ENCODE measurements around the gene TFDP2.
"Not testable (repeated sequence)": the region's sequence is repeated elsewhere in the genome, so short reads cannot be mapped to it uniquely, and the experiment has no call there.

The TFDP2 gene

DNA sequence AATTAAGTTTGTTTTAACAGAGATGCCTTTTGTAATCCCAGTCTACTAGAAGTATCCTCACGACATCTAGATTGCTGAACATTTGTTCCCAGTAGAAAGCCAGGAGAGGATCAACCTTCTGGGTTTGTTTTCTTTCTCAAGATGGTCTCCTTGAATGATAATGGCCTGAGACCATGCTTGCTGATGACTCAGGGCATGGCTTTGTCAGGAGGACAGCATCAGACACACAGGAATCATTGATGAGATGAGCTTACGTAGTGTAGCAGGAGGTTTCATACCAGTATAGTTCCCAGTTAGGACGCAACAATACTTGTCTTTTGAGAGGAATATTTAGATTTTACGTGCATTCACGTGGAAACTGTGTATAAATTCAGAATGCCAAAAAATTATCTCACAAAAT is 234.3 kb downstream of the TFDP2 start:
- Histone ChIP-seq H3K36me3 (ENCODE audit: control insufficient read depth, insufficient read depth, low read length) (no peaks in the 10 kb centered on the region), H3K79me2 (no peaks in the 10 kb centered on the region), H3K9me3 (ENCODE audit: control insufficient read depth, low read length) (no peaks in the 10 kb centered on the region), H2AFZ (no peak overlapping the region), H3K27ac (no peak overlapping the region), H3K4me2 (ENCODE audit: low read length) (no peak overlapping the region), H3K4me1 (no peaks in the 10 kb centered on the region), H3K4me3 (ENCODE audit: low read depth, low read length) (no peak overlapping the region), H3K9ac (no peak overlapping the region), H3K27me3 (ENCODE audit: control insufficient read depth, insufficient read depth, low read length) (no peaks in the 10 kb centered on the region)
- TF ChIP-seq, protein P1, sequence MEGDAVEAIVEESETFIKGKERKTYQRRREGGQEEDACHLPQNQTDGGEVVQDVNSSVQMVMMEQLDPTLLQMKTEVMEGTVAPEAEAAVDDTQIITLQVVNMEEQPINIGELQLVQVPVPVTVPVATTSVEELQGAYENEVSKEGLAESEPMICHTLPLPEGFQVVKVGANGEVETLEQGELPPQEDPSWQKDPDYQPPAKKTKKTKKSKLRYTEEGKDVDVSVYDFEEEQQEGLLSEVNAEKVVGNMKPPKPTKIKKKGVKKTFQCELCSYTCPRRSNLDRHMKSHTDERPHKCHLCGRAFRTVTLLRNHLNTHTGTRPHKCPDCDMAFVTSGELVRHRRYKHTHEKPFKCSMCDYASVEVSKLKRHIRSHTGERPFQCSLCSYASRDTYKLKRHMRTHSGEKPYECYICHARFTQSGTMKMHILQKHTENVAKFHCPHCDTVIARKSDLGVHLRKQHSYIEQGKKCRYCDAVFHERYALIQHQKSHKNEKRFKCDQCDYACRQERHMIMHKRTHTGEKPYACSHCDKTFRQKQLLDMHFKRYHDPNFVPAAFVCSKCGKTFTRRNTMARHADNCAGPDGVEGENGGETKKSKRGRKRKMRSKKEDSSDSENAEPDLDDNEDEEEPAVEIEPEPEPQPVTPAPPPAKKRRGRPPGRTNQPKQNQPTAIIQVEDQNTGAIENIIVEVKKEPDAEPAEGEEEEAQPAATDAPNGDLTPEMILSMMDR (IDR thresholded peaks at IDR 0.05) = no peak

DNA sequence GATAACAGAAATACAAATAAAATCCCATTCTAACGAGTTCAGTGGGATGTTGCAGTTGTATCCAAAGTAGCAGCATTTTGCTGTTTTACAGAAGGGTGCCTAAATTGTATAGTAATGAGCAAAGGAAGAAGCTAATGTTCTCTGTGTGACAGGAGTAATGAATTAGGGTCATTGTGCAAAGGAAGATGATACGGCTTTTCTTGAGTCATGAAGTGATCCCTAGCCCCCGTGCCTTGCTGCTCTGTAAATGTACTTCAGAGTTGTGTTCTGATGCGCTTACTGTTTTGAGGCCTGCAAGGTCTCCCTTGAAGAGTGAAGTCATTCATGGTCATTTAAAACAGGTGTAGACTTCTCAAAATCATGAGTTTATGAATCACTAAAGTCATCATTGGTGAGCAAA is 235.0 kb downstream of the TFDP2 start:
- Histone ChIP-seq H3K4me3 (ENCODE audit: low read depth, low read length) (no peak overlapping the region), H3K9me3 (ENCODE audit: control insufficient read depth, low read length) (no peaks in the 10 kb centered on the region), H3K27ac (no peak overlapping the region), H3K27me3 (ENCODE audit: control insufficient read depth, insufficient read depth, low read length) (no peaks in the 10 kb centered on the region), H3K4me2 (ENCODE audit: low read length) (no peak overlapping the region), H3K79me2 (no peaks in the 10 kb centered on the region), H3K4me1 (no peaks in the 10 kb centered on the region), H3K36me3 (ENCODE audit: control insufficient read depth, insufficient read depth, low read length) (no peaks in the 10 kb centered on the region), H3K9ac (no peak overlapping the region), H2AFZ (no peak overlapping the region)
- TF ChIP-seq, protein P1 (IDR thresholded peaks at IDR 0.05) = no peak

DNA sequence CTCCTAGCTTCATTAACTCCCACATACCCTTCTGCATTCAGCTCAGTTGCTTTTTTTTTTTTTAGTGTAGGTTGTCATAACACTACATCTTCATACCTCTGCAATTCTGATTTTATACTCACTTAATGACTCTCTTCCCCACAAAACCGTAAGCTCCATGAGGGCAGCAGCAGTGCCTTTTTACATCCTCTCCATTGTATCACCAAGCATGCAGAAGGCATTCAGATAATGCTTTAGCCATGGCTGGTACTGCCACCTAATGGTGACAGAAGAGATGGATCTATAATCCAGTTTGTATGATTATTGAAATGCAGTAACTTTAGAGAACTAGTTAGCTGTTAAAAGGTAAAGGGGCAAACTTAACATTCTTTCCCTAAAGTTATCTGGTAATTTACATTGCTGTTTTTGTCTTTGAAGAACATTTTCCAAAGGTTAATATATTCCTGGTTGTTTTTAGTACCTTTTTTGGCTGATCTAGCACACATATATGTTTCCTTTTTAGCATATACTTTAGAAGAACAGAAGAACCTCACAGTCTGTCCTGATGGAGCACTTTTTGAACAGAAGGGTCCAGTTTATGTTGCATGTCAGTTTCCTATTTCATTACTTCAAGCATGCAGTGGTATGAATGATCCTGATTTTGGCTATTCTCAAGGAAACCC is 236.1 kb downstream of the TFDP2 start:
- TF ChIP-seq, protein P1 (IDR thresholded peaks at IDR 0.05) = peak; percentile 66
- Histone ChIP-seq H3K9me3 (ENCODE audit: control insufficient read depth, low read length) (no peaks in the 10 kb centered on the region), H3K79me2 (no peaks in the 10 kb centered on the region), H3K27me3 (ENCODE audit: control insufficient read depth, insufficient read depth, low read length) (no peaks in the 10 kb centered on the region), H3K36me3 (ENCODE audit: control insufficient read depth, insufficient read depth, low read length) (no peaks in the 10 kb centered on the region), H3K9ac (no peak overlapping the region), H2AFZ (no peak overlapping the region), H3K4me3 (ENCODE audit: low read depth, low read length) (no peak overlapping the region), H3K27ac (no peak overlapping the region), H3K4me1 (no peaks in the 10 kb centered on the region), H3K4me2 (ENCODE audit: low read length) (no peak overlapping the region)

DNA sequence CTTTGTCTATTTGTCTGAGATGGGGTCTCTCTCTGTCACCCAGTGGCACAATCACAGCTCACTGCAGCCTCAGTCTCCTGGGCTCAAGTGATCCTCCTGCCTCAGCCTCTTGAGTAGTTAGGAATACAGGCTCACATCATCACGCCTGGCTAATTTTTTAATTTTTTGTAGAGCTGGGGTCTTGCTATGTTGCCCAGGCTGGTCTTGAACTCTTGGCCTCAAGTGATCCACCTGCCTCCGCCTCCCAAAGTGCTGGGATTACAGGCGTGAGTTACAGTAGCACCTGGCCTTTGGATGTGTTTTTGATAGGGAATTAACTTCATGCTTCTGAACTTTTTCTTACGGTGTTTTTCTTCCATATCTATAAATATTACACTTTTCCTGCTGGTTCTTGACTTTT is 239.4 kb downstream of the TFDP2 start:
- H3K27me3 ChIP-seq (ENCODE audit: control insufficient read depth, insufficient read depth, low read length); H3K36me3 ChIP-seq (ENCODE audit: control insufficient read depth, insufficient read depth, low read length); H3K4me2 ChIP-seq (ENCODE audit: low read length); H3K9me3 ChIP-seq (ENCODE audit: control insufficient read depth, low read length); H3K79me2 ChIP-seq; H3K9ac ChIP-seq; H2AFZ ChIP-seq; H3K4me3 ChIP-seq (ENCODE audit: low read depth, low read length); H3K4me1 ChIP-seq; H3K27ac ChIP-seq: not testable (repeated sequence)

DNA sequence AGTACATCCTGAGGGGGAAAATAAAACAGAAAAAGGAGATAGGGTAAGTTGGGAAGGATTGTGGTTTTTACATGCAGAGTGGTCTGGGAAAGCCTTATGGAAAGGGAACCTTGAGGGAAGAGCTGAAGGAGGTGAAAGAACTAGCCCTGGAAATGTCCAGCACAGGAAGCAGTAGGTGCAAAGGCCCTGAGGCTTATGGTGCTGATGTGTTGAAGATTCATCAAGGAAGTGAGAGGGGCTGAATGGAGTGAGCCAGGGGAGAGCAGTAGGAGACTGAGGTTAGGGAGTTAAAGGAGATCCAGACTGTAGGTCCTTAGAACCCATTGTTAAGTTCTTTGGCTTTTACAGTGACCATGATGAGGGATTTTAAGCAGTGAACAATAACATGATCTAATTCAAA is 239.9 kb downstream of the TFDP2 start:
- Histone ChIP-seq H3K4me1 (no peaks in the 10 kb centered on the region), H3K4me3 (ENCODE audit: low read depth, low read length) (no peak overlapping the region), H2AFZ (no peak overlapping the region), H3K27me3 (ENCODE audit: control insufficient read depth, insufficient read depth, low read length) (no peaks in the 10 kb centered on the region), H3K9ac (no peak overlapping the region), H3K4me2 (ENCODE audit: low read length) (no peak overlapping the region), H3K9me3 (ENCODE audit: control insufficient read depth, low read length) (no peaks in the 10 kb centered on the region), H3K79me2 (no peaks in the 10 kb centered on the region), H3K27ac (no peak overlapping the region), H3K36me3 (ENCODE audit: control insufficient read depth, insufficient read depth, low read length) (no peaks in the 10 kb centered on the region)
- TF ChIP-seq, protein P1 (IDR thresholded peaks at IDR 0.05) = no peak

Data from parathyroid adenoma (tissue), 2 donors.